RCC 7860 (cell line): ENCODE results near the gene TSPEAR.

Experiments used
- DNase-seq: peaks from one replicate; pipeline ENCODE4 v3.0.0-alpha.2; 2015; ENCODE audit warnings: low spot score
- FAIRE-seq: peaks from 2 replicates; lab custom pipeline; 2012; peaks lifted over from hg19 to GRCh38; lab: Jason Lieb, UNC

Gene TSPEAR

DNA sequence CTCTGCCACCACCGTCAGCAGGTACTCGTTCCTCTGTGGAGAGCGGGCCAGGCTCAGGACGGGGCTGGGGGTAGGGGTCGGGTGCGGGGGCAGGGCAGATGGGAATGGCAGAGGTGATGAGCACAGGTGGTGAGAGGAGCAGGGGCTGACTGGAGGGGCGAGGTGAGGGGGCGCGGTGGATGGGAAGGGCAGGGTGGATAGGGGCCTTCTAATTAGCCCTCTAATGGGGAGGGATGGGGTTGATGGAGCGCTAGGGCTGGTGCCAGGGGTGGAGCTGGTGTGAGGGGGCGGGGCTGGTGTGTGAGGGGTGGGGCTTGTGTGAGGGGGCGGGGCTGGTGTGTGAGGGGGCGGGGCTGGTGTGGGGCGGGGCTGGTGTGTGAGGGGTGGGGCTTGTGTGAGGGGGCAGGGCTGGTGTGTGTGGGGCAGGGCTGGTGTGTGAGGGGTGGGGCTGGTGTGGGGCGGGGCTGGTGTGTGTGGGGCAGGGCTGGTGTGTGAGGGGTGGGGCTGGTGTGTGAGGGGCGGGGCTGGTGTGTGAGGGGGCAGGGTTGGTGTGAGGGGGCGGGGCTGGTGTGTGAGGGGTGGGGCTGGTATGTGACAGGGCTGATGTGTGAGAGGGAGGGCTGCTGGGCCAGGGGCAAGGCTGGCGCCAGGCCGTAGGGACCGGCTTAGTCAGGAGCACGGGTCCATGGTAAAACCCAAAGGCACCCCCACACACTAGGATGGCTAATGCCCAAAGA, 177.3 kb downstream of the TSPEAR start:
- FAIRE-seq (no peak), DNase-seq (no peak)

DNA sequence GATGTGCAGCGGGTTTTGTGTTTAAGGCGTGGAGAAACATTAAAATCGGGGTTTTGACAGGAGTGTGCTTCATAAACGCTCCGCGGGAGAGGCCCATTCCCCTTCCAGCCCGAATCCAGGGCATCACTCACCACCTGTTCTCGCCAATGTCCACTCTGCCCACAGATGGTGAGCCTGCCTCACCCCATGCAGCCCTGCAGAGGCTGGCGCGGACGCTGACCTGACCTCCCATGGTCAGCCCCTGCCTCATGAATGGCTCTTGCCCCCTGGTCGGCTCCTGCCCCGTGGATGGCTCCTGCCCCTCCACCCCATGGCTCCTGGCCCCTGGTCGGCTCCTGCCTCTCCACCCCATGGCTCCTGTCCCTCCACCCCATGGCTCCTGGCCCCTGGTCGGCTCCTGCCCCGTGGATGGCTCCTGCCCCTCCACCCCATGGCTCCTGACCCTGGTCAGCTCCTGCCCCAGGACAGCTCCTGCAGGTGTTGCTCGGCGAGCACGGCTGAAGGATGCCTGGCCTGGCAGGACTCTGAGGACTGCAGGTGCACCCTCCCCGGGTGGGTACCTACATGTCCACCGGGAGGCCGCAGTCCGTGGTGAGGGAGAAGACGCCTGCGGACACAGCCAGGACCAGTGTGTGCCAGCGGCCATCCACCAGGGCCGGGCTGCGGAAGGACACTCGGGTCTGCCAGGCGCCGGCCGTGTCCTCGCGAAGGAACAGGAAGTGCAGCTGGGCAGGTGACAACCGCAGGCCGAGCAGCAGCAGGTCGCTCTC, 178.1 kb downstream of the TSPEAR start:
- no peak for FAIRE-seq
- DNase-seq = no peak

DNA sequence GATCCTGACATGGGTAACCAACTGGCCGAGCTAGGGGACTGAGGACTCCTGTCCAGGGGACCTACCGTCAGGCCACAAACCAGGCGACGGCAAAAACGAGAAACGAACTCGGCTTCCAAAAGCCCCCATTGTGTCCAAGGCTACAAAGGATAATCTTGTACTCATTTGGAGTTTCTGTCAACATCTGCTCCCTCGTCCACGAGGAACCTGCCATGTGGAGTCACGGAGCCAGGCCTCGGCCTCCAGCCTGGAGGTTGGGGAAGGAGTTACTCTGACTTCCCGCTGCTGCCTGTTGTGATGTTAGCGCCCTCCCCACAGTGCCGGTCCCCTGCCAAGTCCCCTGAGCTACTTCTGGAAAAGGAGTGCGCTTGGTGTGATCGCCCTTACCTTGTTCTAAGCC, 178.7 kb downstream of the TSPEAR start:
- DNase-seq (no peak), FAIRE-seq (no peak)

DNA sequence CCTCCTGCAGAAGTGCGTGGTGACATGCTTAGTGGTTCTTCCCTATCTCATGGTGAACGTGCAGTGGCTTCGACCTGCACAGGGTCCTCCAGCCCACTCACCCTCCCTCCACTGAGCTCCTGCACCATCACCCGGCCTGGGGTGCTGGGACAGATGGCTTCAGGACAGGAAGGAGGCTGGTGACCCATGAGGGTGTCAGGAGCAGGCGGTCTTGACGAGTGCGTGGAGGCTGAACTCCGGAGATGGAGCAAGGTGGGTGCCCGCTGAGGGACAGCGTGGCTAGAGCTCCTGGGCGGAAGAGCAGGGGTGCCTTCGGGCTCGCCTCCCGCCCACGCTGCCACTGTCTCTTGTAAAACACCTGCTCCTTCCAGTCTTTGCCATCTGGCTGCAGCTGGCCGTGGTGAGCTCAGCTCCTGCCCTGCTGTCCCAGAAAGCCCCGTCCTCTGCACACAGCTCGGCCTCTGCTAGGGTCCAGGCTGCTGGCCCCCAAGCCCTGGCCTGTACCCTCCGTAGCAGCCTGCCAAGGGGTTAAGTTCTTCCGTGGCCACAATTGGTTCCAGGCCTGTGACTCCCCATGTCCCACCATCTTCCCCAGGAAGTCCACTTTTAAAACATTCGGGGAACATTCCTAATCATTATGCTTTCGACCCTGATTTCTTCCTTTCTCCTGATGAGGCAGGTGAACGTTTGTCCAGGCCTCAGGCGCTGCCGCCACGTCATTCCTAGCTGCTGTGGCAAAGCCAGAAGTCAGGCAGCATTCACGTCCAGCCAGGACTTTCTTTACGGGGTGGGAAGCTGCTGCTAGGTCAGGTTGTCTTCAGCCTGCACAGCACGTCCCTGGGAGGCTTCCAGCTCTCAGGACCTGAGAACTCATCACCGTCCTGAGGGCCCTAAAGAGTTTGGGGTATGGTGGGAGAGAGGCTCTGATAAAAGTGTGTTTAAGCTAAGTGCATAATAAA, 179.5 kb downstream of the TSPEAR start:
- FAIRE-seq = no peak

DNA sequence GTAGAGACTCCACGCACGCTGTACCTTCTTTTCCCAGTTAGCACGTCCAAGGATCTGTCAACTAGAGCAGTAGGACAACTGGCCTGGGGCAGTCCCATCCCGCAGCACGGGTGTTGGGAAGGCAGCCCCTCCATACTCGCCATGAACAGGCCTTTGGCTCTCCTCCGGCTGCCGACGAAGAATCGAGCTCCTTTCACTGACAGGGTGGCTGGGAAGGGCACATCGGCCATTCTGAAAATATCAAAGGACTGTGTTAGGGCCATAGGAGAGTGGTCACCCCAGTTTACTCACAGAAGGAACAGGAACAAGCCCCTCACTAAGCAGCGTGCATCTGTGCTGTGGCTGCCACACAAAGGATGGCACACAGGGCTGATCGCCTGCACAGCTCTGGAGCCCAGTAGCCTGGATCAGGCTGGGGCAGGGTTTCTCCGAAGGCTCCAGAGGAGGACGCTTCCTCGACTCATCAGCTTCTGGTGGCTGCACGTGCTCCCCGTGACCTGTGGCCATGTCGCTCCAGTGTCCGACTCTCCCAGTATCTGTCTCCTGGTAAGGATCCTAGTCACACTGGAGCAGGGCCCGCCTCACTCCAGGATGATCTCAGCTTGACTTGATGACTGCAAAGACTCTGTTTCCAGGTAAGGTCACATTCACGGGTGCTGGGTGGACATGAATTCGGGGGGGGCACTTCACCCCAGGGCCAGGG, 180.3 kb downstream of the TSPEAR start:
- FAIRE-seq (no peak), DNase-seq (no peak)

More for the DNA sequence above, 179.5 kb downstream of the TSPEAR start:
- no peak for DNase-seq

DNA sequence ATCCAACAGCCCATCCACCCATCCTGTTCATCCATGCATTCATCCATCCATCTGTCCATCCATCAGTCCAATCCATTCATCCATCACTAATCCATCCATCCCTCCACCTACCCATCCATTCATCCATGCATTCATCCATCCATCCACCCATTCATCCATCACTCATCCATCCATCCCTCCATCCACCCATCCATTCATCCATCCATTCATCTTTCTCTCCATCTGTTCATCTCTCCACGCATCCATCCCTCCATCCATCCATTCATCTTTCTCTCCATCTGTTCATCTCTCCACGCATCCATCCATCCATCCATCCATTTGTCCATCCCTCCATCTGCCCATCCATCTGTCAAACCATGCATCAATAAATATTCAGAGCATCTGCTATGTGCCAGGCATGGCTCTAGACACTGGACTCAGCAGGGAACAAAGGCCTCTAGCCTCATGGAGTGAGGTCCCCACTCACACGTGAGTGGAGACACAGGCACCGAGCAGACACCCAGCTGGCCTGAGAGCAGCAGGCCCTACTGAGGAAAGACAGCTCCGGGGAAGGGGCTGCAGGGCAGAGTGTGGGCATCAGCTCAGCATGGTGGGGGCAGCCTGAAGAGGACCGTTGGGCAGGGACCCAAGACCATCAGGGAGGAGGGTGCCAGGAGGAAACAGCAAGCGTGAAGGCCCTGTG, 181.0 kb downstream of the TSPEAR start:
- no peak for DNase-seq
- no peak for FAIRE-seq

DNA sequence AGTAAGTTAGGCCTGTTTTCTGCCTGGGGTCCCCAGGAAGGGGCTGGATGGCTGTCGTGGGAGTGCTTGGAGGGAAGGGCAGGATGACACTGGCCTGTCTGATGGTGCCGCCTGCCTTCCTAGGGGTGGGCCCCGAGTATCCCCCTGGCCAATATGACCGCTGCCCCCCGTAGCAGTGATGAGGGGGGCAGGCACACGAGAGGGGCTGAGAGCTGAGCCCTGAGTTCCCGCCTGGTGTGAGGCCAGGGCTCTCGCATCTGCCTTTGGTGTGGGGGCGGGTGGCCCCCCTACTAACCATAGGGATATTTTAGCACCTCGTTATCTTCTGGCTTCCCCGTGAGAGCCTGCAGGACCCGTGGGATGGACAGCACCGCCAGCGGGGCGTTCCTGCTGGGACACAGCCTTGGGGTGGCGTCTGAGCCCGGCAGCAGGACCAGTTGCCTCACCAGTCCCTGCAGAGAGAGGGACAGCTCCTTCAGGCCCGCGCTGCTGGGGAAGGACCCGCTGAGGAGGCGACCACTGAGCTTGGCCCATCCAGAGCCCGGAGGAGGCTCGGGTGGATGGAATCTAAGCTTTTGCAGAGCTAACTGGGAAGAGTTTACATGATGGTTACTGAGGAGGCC, 181.8 kb downstream of the TSPEAR start:
- DNase-seq (no peak), FAIRE-seq (no peak)

DNA sequence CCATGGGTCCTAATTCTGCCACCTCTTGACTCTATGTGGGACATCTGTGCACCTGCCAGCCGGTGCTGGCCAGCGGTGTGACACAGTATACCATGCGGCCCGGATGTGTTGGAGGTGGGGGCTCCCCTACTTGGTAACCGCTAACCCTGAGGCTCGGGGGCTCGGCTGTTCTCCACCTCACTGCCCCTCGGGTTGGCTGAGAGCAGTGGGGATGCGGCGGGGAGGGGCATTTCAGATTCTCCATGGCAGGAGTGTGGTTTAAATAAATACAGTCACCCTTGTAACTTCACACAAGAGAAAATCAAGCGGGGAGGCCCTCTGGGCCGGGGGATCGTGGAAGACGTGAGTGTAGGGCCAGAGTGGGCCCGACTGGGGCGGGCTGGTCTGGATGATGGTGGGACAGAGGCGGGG, 182.4 kb downstream of the TSPEAR start:
- DNase-seq (no peak), FAIRE-seq (no peak)

DNA sequence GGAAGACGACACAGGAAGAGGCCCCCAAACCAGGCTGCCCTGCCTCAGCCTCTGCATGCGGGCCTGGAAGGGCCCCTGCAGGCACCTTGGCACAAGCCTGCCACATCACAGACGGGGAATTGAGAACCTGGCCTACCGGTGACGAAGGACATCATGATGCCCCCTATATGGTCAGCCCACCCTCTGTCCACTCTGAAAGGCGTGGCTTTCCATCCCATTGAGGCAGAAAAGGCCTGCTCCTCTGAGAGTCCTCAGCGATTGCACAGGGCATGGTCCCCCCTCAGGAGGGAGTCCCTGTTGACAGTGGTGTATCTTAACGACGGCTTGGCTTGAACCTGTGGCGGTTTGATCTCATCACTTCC, 182.8 kb downstream of the TSPEAR start:
- no peak for FAIRE-seq
- no peak for DNase-seq

DNA sequence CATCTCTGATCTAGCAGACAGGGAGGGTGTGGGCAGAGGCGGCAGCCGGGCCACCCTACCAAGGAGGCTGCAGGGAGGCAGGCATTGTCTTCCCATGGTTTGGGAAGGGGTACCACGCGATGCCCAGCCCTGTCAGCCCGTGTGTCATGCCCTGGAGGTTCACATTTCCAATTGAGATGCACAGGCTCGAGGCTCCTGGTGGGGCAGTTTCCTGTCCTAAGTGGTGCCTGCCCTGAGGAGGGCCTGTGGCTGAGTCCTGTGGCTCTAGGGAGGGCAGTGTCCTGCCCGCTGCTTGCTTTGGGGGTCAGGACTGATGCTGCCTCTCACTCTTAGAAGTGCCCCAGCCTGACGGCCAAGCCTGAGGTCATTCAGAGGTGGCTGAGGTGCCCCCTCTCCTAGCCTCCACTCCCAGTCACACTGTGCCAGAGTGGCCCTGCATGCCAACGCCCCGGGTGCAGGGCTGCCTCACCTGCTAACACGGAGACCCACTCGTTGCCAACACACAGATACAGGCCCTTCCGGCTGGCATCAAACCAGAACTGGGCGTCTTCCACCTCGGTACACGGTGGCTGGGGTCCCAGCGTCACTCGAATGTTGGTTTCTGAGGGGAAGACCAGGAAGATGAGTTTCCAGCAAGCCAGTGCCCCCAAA, 183.3 kb downstream of the TSPEAR start:
- no peak for FAIRE-seq

DNA sequence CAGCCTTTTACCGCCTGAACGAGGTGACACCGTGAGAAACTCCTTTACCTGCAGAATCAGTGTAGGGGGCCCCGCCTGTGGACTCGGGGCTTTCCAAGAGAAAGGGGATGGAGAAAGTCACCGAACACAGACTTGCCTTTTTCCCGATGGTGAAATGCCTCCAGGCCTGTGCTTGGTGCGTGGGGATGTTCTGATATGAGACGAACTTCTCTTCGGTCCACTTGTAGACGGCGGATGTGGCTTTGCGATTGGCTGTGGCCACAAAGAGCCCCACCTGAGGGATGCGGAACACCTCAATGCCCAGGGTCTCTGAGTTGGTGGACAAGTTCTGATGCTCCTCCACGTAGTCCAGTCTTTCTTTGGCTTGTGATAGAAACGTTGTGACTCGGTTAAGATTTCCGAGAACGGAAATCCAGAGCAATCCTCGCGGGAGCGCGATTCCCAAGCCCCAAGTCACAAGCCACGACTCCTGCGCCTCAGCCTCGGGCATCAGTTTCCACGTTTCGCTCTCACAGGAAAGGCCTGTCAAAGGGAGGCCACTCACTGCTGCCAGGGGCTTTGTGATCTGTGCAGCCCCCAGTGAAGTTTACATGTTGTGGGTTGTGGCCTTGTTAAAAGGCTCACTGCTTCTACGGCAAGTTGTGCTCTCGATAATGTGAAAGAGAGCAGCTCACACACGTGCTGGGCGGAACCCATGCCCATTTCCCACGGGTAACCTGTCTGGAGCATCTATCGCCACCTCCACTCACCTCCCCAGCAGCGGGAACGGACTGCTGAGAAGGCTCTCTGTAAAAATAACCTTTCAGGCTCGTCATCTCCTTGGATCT, 184.0 kb downstream of the TSPEAR start:
- DNase-seq (no peak), FAIRE-seq (no peak)

More for the DNA sequence above, 183.3 kb downstream of the TSPEAR start:
- no peak for DNase-seq

DNA sequence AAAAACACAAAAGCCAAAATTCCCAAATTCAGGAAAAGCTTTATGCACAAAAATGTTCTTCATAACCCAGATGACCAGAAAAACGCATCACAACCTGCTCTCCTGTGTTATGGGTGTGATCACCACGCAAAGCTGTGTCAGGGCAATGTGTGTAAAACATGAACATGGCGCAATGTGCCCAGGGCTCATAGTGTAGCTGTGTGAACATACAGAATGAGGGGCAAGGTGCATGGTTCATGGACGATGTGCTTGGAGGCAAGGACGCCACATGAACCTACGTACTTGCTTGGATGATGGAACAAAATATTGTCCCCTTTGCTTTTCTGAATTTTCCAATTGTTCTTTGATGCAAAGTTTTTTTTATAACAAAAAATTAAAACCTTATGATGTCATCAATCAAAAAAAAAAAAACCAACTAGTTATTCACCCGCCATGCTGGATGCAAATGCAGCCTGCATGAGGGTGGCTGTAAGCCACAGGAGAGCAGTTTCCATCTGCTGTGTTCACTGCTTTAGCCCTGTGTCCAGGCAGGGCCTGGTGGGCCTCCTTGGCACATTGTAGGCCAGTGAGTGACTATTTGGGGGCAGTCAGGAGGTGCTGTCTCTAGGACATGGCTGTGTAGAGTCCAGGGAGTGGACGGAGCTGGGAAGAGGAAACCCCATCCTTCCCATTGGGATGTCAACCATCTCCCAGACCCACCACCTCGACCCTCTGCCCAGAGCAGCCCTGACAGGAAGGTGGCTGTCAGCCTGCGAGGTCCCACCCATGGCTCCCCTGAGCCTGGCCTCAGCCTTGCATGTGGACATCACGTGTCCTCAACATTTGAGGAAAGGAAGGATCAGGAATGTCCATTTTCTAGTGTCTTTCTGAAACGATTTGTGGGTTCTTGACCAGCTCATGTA, 185.0 kb downstream of the TSPEAR start:
- no peak for DNase-seq
- FAIRE-seq = no peak

DNA sequence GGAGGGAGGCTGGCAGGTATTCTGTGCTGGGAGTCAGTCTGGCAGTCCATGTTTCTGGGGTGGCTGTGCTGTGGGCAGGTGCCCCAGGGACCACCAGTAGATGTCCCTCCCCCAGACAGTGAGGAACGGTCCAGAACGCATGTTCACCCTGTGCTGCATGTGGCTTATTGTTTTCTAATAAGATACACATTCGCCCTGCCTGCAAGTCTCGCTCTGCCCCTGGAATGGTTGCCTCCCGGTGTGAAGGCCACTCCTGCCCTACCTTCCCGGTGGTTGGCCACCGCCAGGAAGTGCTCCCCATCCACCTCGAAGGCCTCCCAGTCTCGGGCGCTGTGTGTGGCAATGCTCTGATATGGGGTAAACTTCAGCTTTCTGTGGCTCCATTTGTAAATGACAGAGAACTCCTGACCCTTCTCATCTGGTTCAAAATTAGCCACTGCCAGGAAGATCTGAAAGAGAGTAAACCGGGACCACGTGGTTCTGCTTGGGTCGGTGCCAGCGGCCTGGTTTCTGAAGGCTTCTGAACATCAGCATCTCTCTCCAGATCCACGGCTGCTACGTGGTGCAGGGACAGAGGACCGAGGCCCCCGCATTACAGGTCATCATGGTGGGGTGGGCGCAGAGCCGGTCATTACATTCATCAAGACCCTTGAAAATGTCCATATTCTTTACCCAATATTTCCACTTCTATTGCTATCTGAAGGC, 185.8 kb downstream of the TSPEAR start:
- DNase-seq = no peak
- FAIRE-seq = no peak

DNA sequence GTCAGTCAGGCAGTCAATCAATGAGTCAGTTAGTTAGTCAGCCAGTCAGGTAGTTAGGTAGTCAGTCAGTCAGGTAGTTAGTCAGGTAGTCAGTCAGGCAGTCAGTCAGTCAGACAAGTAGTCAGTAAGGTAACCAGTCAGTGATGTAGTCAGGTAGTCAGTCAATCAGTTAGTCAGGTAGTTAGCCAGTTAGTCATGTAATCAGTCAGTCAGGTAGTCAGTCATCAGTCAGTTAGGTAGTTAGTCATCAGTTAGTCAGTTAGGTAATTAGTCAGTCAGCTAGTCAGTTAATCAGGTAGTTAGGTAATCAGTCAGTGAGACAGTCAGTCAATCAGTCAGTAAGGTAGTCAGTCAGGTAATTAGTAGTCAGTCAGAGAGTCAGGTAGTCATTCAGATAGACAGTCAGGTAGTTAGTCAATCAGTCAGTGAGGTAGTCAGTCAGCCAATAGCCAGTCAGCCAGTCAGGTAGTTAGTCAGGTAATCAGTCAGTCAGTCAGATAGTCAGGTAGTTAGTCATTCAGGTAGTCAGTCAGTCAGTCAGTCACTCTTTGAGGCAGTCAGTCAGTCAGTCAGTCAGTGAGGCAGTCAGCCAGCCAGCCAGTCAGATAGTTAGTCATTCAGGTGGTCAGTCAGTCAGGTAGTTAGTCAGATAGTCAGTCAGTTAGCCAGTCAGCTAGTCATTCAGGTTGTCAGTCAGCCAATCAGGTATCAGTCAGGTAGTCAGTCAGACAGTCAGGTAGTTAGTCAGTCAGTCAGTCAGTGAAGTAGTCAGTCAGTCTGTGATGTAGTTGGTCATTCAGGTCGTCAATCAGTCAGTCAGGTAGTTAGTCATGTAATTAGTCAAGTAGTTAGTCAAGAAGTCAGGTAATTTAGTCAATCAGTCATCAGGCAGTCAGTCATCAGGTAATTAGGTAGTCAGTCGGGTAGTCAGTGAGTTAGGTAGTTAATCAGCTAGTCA, 186.7 kb downstream of the TSPEAR start:
- DNase-seq (no peak), FAIRE-seq (no peak)

DNA sequence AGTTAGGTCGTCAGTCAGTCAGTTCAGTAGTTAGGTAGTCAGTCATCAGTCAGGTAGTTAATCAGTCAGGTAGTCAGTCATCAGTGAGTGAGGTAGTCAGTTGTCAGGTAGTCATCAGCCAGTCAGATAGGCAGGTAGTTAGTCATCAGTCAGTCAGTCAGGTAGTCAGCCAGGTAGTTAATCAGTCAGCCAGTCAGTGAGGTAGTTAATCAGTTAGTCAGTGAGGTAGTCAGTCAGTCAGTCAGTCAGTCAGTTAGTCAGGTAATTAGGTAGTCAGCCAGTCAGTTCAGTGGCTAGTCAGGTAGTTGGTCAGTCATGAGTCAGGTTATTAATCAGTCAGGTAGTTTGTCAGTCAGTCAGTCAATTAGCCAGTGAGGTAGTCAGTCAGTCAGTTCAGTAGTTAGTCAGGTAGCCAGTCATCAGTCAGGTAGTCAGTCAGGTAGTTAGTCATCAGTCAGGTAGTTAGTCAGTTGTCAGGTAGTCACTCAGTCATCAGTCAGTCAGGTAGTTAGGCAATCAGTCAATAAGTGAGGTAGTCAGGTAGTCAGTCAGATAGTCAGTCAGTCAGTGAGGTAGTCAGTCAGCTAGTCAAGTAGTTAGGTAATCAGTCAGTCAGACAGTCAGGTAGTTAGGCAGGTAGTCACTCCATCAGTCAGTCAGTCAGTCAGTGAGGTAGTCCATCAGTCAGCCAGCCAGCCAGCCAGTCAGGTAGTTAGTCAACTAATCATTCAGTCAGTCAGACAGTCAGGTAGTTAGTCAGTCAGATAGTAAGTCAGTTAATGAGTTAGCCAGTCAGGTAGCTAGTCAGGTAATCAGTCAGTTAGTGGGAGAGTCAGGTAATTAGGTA, 187.6 kb downstream of the TSPEAR start:
- DNase-seq (no peak), FAIRE-seq (no peak)
